LNCaP clone FGC (cell line): ENCODE results near the gene LMAN1.

Experiments
- DNase-seq: peaks from one replicate; pipeline ENCODE4 v3.0.0-alpha.2; 2011; ENCODE audit warnings: low read depth
- H3K4me3 ChIP-seq: 2 replicates; pipeline ENCODE4 v1.5.1; 2011; ENCODE audit warnings: mild to moderate bottlenecking, low read depth, low read length, control low read depth
- CTCF ChIP-seq: IDR thresholded peaks from 2 replicates; pipeline ENCODE4 v1.5.1; 2012; ENCODE audit warnings: mild to moderate bottlenecking; ENCODE audit not compliant: control insufficient read depth, insufficient read depth; ENCODE audit errors: extremely low read depth

LMAN1 gene

GRCh38 chr18:59308248-59308937 lies 50.7 kb downstream of the LMAN1 start:
- peak; percentile 92 for TF ChIP-seq CTCF
- peak overlapping the region; percentile 43 for H3K4me3 ChIP-seq
- peak; percentile 19 for DNase-seq

- TF ChIP-seq CTCF, result no peak
- no peak overlapping the region for H3K4me3 ChIP-seq
- DNase-seq, result no peak
These were observed 52.4 kb downstream of the LMAN1 start for GRCh38 chr18:59306640-59307039.

- DNase-seq, result no peak
- no peak overlapping the region for H3K4me3 ChIP-seq
- TF ChIP-seq CTCF, result no peak
These were observed 53.8 kb downstream of the LMAN1 start for GRCh38 chr18:59305295-59305694.

- H3K4me3 ChIP-seq, result no peak overlapping the region
- no peak for DNase-seq
- no peak for TF ChIP-seq CTCF
These were observed 55.3 kb downstream of the LMAN1 start for GRCh38 chr18:59303656-59304195.

GRCh38 chr18:59303006-59303405 lies 56.1 kb downstream of the LMAN1 start:
- no peak overlapping the region for H3K4me3 ChIP-seq
- DNase-seq, result no peak
- no peak for TF ChIP-seq CTCF

- DNase-seq, result no peak
- H3K4me3 ChIP-seq, result no peak overlapping the region
- TF ChIP-seq CTCF, result no peak
These were observed 57.1 kb downstream of the LMAN1 start for GRCh38 chr18:59301929-59302328.

- DNase-seq, result no peak
- no peak for TF ChIP-seq CTCF
- no peak overlapping the region for H3K4me3 ChIP-seq
These were observed 58.3 kb downstream of the LMAN1 start for GRCh38 chr18:59300676-59301285.
